HepG2 (cell line): ENCODE measurements around the gene TBX6. TPM values are rescaled to one million over a fixed set of nuclear protein-coding genes. Genes with fewer than 3 reads are reported as not detected.
A peak's percentile ranks its signal among the peaks of the same experiment; 100 is the strongest.

Source experiments
- CBX1 ChIP-seq: IDR thresholded peaks from one replicate; pipeline ENCODE4 v1.6.1; 2016; ENCODE audit warnings: antibody characterized with exemption, low read depth
- GMEB1 ChIP-seq: sonication (generic); formaldehyde crosslinking; IDR thresholded peaks from 2 replicates; pipeline ENCODE4 v1.5.1; 2020; ENCODE audit warnings: missing genetic modification reagents, mild to moderate bottlenecking, borderline replicate concordance
- JDP2 ChIP-seq: sonication (generic); formaldehyde crosslinking; IDR thresholded peaks from 2 replicates; pipeline ENCODE4 v1.8.1; 2022; ENCODE audit warnings: missing genetic modification reagents, borderline replicate concordance
- LCORL ChIP-seq, 2 experiments: fragments of 450-650 bp in 1 of 2; sonication (generic) in 1 of 2; formaldehyde crosslinking in 1 of 2; IDR thresholded peaks; 2 replicates each; pipeline versions ENCODE4 v1.5.0 to v1.6.1; 2017 to 2020; ENCODE audit warnings: antibody characterized with exemption in 1 of 2, missing genetic modification reagents in 1 of 2
- POLR2AphosphoS2 ChIP-seq: IDR thresholded peaks from 2 replicates; pipeline ENCODE4 v1.6.1; 2011; ENCODE audit warnings: low read depth, low read length, improper control_type of control experiment
- SUZ12 ChIP-seq: fragments of 150-350 bp; IDR thresholded peaks from 2 replicates; pipeline ENCODE4 v1.6.1; 2014; ENCODE audit warnings: low read depth, low read length
- THAP11 ChIP-seq: IDR thresholded peaks from 2 replicates; pipeline ENCODE4 v1.6.1; 2016; ENCODE audit warnings: missing biosample characterization, missing genetic modification reagents
- ZFP36L1 ChIP-seq: sonication (generic); formaldehyde crosslinking; IDR thresholded peaks from 2 replicates; pipeline ENCODE4 v1.8.0; 2022; ENCODE audit warnings: mild to moderate bottlenecking, missing genetic modification reagents, moderate library complexity
- ZNF138 ChIP-seq: sonication (generic); formaldehyde crosslinking; IDR thresholded peaks from 2 replicates; pipeline ENCODE4 v1.5.0; 2020; ENCODE audit warnings: mild to moderate bottlenecking, low read depth, missing genetic modification reagents
- ZNF33B ChIP-seq: sonication (generic); formaldehyde crosslinking; IDR thresholded peaks from 2 replicates; pipeline ENCODE4 v1.5.1; 2020; ENCODE audit warnings: mild to moderate bottlenecking, missing genetic modification reagents
- ZNF557 ChIP-seq: sonication (generic); formaldehyde crosslinking; IDR thresholded peaks from 2 replicates; pipeline ENCODE4 v1.4.0; 2020; ENCODE audit warnings: missing genetic modification reagents
- ZNF609 ChIP-seq: sonication (generic); formaldehyde crosslinking; IDR thresholded peaks from 2 replicates; pipeline ENCODE4 v1.4.0; 2020; ENCODE audit warnings: mild to moderate bottlenecking, missing genetic modification reagents, borderline replicate concordance
- ZNF720 ChIP-seq: sonication (generic); formaldehyde crosslinking; IDR thresholded peaks from 2 replicates; pipeline ENCODE4 v1.4.0; 2020; ENCODE audit warnings: missing genetic modification reagents
- ZSCAN29 ChIP-seq: sonication (generic); formaldehyde crosslinking; conservative IDR thresholded peaks from 2 replicates; pipeline ENCODE4 v1.4.0; 2020; ENCODE audit warnings: mild to moderate bottlenecking, missing genetic modification reagents
- polyA plus RNA-seq, 8 experiments: library from polyadenylated mRNA; depleted of rRNA in 3 of 8; stranded (reverse) in 7 of 8; unstranded in 1 of 8; fragments of >200 nt; fragmentation: Illumina TruSeq in 4 of 8; extraction: Trizol in 4 of 8; gene quantifications; 2 replicates each; pipeline versions ENCODE4 v1.2.1 to v1.2.3, GENCODE V29; 2011 to 2016; ENCODE audit warnings: low read depth in 4 of 8, missing spikeins in 1 of 8, mixed read lengths in 1 of 8; ENCODE audit not compliant: insufficient read depth in 1 of 8
- total RNA-seq, 5 experiments: library from RNA; depleted of rRNA; stranded (reverse); fragments of >200 nt; fragmentation: Illumina TruSeq; extraction: Trizol; gene quantifications; 2 replicates each; pipeline ENCODE4 v1.2.3, GENCODE V29; 2016; ENCODE audit warnings: low read depth in 1 of 5
- TF ChIP-seq, protein P1 (sequence below): sonication (generic); formaldehyde crosslinking; IDR thresholded peaks from 2 replicates; pipeline ENCODE4 v1.8.0; 2022; ENCODE audit warnings: mild to moderate bottlenecking, missing genetic modification reagents; ENCODE audit not compliant: insufficient replicate concordance
- TF ChIP-seq, protein P2 (sequence below), 2 experiments: IDR thresholded peaks; 2 replicates each; pipeline ENCODE4 v1.6.1; 2011 to 2012; ENCODE audit warnings: low read length in 2 of 2, borderline replicate concordance in 1 of 2, low read depth in 1 of 2, mild to moderate bottlenecking in 1 of 2, moderate library complexity in 1 of 2

TBX6 gene
- total and polyA plus RNA-seq, 2 of the 13 experiments (the other 11 are each of a cell fraction or from before 2014, with no cell fraction given): 0.24 to 0.42 TPM

DNA sequence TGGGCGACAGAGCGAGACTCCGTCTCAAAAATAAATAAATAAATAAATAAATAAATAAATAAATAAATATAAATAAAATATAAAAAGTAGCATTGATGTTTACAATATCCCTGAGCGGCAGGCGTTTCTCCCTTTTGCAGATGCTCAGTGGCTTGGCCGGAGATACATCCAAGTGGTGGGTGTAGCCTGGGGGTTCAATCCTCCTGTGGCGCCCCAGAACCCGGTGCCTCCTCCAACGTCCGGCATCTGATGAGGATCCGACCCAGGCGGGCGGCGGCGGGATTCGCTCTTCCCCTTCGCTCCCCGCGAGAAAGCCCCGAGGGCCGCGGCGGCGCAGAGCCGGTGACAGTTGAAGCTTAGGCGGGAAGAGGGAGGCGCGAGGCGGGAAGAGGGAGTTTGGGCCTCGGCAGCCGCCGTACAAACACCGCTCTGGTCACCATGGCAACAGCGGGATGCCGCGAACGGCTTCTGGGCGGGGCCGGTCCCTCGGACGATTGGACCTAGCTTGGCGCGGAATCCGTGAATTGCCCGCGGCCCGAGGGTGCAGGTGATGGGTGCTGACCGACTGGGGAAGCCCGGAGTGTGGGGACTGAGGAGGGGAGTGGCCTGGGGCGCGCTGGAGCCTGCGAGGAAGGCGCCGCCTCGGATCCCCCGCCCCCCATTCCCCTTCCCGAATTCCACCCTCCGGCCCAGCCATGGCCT is 38.9 kb downstream of the TBX6 start (continued):
- TF ChIP-seq, protein P1, sequence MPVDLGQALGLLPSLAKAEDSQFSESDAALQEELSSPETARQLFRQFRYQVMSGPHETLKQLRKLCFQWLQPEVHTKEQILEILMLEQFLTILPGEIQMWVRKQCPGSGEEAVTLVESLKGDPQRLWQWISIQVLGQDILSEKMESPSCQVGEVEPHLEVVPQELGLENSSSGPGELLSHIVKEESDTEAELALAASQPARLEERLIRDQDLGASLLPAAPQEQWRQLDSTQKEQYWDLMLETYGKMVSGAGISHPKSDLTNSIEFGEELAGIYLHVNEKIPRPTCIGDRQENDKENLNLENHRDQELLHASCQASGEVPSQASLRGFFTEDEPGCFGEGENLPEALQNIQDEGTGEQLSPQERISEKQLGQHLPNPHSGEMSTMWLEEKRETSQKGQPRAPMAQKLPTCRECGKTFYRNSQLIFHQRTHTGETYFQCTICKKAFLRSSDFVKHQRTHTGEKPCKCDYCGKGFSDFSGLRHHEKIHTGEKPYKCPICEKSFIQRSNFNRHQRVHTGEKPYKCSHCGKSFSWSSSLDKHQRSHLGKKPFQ (CRISPR knock-in tag): peak; percentile 92
- TF ChIP-seq ZNF557: peak; percentile 93; the same call in 1 of the 2 replicates
- TF ChIP-seq JDP2 (CRISPR knock-in tag): peak; percentile 84; the same call in 1 of the 2 replicates
- peak; percentile 84 for TF ChIP-seq ZSCAN29 (CRISPR knock-in tag)
- TF ChIP-seq, protein P2, sequence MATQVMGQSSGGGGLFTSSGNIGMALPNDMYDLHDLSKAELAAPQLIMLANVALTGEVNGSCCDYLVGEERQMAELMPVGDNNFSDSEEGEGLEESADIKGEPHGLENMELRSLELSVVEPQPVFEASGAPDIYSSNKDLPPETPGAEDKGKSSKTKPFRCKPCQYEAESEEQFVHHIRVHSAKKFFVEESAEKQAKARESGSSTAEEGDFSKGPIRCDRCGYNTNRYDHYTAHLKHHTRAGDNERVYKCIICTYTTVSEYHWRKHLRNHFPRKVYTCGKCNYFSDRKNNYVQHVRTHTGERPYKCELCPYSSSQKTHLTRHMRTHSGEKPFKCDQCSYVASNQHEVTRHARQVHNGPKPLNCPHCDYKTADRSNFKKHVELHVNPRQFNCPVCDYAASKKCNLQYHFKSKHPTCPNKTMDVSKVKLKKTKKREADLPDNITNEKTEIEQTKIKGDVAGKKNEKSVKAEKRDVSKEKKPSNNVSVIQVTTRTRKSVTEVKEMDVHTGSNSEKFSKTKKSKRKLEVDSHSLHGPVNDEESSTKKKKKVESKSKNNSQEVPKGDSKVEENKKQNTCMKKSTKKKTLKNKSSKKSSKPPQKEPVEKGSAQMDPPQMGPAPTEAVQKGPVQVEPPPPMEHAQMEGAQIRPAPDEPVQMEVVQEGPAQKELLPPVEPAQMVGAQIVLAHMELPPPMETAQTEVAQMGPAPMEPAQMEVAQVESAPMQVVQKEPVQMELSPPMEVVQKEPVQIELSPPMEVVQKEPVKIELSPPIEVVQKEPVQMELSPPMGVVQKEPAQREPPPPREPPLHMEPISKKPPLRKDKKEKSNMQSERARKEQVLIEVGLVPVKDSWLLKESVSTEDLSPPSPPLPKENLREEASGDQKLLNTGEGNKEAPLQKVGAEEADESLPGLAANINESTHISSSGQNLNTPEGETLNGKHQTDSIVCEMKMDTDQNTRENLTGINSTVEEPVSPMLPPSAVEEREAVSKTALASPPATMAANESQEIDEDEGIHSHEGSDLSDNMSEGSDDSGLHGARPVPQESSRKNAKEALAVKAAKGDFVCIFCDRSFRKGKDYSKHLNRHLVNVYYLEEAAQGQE (IDR thresholded peaks at IDR 0.05; ENCODE audit: borderline replicate concordance in 1 of 2, low read depth in 1 of 2, low read length in 2 of 2): peak in 1 of 2 experiments; percentile 58; a peak in 1 of 4 replicates
- TF ChIP-seq SUZ12: no peak
- TF ChIP-seq ZNF609 (CRISPR knock-in tag): peak; percentile 81; the same call in 1 of the 2 replicates
- TF ChIP-seq ZNF138: peak; percentile 98
- TF ChIP-seq GMEB1 (CRISPR knock-in tag): peak; percentile 83
- TF ChIP-seq ZFP36L1 (CRISPR knock-in tag): peak; percentile 89
- no peak for TF ChIP-seq POLR2AphosphoS2
- TF ChIP-seq LCORL (IDR thresholded peaks at IDR 0.05): no peak
- TF ChIP-seq LCORL (CRISPR knock-in tag; IDR thresholded peaks at IDR 0.05): peak; percentile 66; the same call in 1 of the 2 replicates
- TF ChIP-seq THAP11: peak; percentile 92
- peak; percentile 80 for TF ChIP-seq CBX1
- 0 out of 2 replicates have a peak, but pooled peaks have one; percentile 91 for TF ChIP-seq ZNF720
- peak; percentile 96 for TF ChIP-seq ZNF33B
